ENCODE data around the gene GBF1. TPM values are rescaled to one million over a fixed set of nuclear protein-coding genes. Genes with fewer than 3 reads are reported as not detected.
A peak's percentile ranks its signal among the peaks of the same experiment; 100 is the strongest.

Gene GBF1
- total RNA-seq, 4 donors from 2014 or later = 10.9 to 45.4 (median 23.9) TPM

GRCh38 chr10:102334101-102334500, 88.8 kb downstream of the GBF1 start:
- intact Hi-C loops (cut with DNase I; ENCODE audit: low total_unique reads) = no loop called here
- H3K27ac ChIP-seq = no peak overlapping the region
- no peaks in the 10 kb centered on the region for H3K36me3 ChIP-seq
- DNase-seq = no peak
- no peaks in the 10 kb centered on the region for H3K27me3 ChIP-seq
- H3K4me1 ChIP-seq = no peaks in the 10 kb centered on the region
- no peak overlapping the region for H3K4me3 ChIP-seq
- TF ChIP-seq, protein P1, sequence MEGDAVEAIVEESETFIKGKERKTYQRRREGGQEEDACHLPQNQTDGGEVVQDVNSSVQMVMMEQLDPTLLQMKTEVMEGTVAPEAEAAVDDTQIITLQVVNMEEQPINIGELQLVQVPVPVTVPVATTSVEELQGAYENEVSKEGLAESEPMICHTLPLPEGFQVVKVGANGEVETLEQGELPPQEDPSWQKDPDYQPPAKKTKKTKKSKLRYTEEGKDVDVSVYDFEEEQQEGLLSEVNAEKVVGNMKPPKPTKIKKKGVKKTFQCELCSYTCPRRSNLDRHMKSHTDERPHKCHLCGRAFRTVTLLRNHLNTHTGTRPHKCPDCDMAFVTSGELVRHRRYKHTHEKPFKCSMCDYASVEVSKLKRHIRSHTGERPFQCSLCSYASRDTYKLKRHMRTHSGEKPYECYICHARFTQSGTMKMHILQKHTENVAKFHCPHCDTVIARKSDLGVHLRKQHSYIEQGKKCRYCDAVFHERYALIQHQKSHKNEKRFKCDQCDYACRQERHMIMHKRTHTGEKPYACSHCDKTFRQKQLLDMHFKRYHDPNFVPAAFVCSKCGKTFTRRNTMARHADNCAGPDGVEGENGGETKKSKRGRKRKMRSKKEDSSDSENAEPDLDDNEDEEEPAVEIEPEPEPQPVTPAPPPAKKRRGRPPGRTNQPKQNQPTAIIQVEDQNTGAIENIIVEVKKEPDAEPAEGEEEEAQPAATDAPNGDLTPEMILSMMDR (IDR thresholded peaks at IDR 0.05) = no peak
- no peak for TF ChIP-seq POLR2A (IDR thresholded peaks at IDR 0.05)
- no peaks in the 10 kb centered on the region for H3K9me3 ChIP-seq

DNA sequence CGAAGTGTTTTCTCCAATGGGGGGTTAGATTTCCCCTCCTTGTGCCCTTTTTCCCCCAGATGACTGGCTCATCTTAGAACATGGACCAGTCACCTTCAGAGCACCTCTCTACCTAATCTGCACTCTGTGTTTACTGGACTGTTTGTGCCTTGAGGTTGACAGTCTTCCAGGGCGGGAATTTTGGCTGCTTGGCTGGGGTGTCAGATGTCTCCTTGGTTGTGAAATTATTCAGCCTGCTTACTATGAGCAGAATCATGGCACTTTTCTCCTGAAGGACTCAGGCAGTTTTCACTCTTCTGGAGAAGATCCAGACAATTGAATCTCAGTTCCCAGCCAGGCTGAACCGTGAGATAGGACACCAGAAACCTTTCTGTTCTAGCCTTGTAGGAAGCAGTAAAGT, 89.9 kb downstream of the GBF1 start:
- intact Hi-C loops (cut with DNase I; ENCODE audit: low total_unique reads) = no loop called here
- H3K4me1 ChIP-seq = no peaks in the 10 kb centered on the region
- H3K27me3 ChIP-seq = no peaks in the 10 kb centered on the region
- H3K36me3 ChIP-seq = no peaks in the 10 kb centered on the region
- H3K27ac ChIP-seq = no peak overlapping the region
- H3K4me3 ChIP-seq = no peak overlapping the region
- no peaks in the 10 kb centered on the region for H3K9me3 ChIP-seq
- TF ChIP-seq, protein P1 (IDR thresholded peaks at IDR 0.05) = no peak
- TF ChIP-seq POLR2A (IDR thresholded peaks at IDR 0.05) = no peak
- DNase-seq = peak; percentile 25 to 67

GRCh38 chr10:102341038-102341688, 95.8 kb downstream of the GBF1 start:
- Histone ChIP-seq H3K27me3 (no peaks in the 10 kb centered on the region), H3K4me1 (no peaks in the 10 kb centered on the region), H3K27ac (no peak overlapping the region), H3K9me3 (no peaks in the 10 kb centered on the region), H3K4me3 (no peak overlapping the region), H3K36me3 (no peaks in the 10 kb centered on the region)
- intact Hi-C loops (cut with DNase I; ENCODE audit: low total_unique reads) = no loop called here
- DNase-seq = no peak
- TF ChIP-seq, protein P1 (IDR thresholded peaks at IDR 0.05) = no peak
- TF ChIP-seq POLR2A (IDR thresholded peaks at IDR 0.05) = no peak

DNA sequence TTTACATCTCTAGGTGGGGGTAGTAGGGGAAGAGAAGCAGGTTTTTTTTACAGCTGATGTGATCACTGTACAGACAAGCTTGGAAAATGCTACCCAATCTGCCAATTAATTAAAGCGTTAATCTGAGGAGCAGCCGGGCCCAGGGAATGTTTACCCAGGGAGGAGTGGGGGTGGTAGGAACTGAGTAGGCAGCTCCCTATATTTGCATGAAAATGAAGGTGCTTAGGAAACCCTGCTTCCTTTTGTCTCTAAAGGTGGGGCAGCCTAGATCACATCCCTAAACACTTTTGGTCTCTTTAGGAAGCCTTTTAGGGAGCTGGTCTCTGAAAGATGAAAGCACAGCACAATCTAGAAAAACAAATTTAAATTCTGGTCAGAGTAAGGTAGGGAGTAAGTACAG, 97.1 kb downstream of the GBF1 start:
- TF ChIP-seq, protein P1 (IDR thresholded peaks at IDR 0.05) = no peak
- no peak for TF ChIP-seq POLR2A (IDR thresholded peaks at IDR 0.05)
- Histone ChIP-seq H3K9me3 (no peaks in the 10 kb centered on the region), H3K4me3 (no peak overlapping the region), H3K4me1 (no peaks in the 10 kb centered on the region), H3K27ac (no peak overlapping the region), H3K27me3 (no peaks in the 10 kb centered on the region), H3K36me3 (no peaks in the 10 kb centered on the region)
- DNase-seq = no peak
- intact Hi-C loops (cut with DNase I; ENCODE audit: low total_unique reads) = no loop called here

DNA sequence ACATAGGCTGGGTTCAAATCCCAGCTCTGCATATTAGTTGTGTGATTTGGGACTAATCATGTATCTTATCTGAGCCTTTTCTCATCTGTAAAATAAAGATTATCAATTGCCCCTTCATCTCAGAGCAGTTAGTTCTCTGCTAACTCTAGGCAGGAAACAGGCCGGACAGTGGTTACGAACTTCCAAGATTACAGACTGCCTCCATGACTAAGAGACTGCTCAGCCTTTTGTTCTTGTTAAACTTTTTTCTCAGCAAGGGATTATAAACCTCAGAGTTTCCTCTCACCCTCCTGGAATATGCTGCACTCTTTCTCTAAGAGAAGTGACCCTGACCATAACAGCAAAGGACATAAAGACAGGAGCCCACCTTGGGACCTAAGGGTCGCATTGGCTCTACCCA, 97.6 kb downstream of the GBF1 start:
- H3K4me3 ChIP-seq = no peak overlapping the region
- H3K27ac ChIP-seq = no peak overlapping the region
- no peaks in the 10 kb centered on the region for H3K27me3 ChIP-seq
- H3K36me3 ChIP-seq = no peaks in the 10 kb centered on the region
- H3K9me3 ChIP-seq = no peaks in the 10 kb centered on the region
- TF ChIP-seq, protein P1 (IDR thresholded peaks at IDR 0.05) = no peak
- no peak for TF ChIP-seq POLR2A (IDR thresholded peaks at IDR 0.05)
- H3K4me1 ChIP-seq = no peaks in the 10 kb centered on the region
- no peak for DNase-seq
- intact Hi-C loops (cut with DNase I; ENCODE audit: low total_unique reads) = no loop called here

All from uterus (tissue), 4 donors.